Neural cell (in vitro differentiated cells): ENCODE measurements around the gene GHRH.

Experiments
- CTCF ChIP-seq: fragments of 450-650 bp; IDR thresholded peaks from 2 replicates; pipeline ENCODE4 v1.5.1; 2014; ENCODE audit warnings: antibody characterized with exemption, mild to moderate bottlenecking, moderate library complexity; ENCODE audit not compliant: poor library complexity, severe bottlenecking
- EP300 ChIP-seq: fragments of 450-650 bp; conservative IDR thresholded peaks from 2 replicates; pipeline ENCODE4 v1.6.1; 2014; ENCODE audit warnings: antibody characterized with exemption, mild to moderate bottlenecking, moderate library complexity; ENCODE audit not compliant: poor library complexity, severe bottlenecking
- EZH2 ChIP-seq: fragments of 200-600, 300-800 bp; shearing (Covaris generic), sonication (generic); IDR thresholded peaks from 2 replicates; pipeline ENCODE4 v1.6.1; 2014; ENCODE audit warnings: antibody characterized with exemption, low read length, borderline replicate concordance, mild to moderate bottlenecking; ENCODE audit not compliant: insufficient read depth, poor library complexity, severe bottlenecking
- MXI1 ChIP-seq: fragments of 450-650 bp; conservative IDR thresholded peaks from 2 replicates; pipeline ENCODE4 v1.6.1; 2014; ENCODE audit warnings: antibody characterized with exemption, mild to moderate bottlenecking; ENCODE audit not compliant: poor library complexity, severe bottlenecking
- POLR2AphosphoS5 ChIP-seq: IDR thresholded peaks from 2 replicates; pipeline ENCODE4 v1.6.1; 2012
- RAD21 ChIP-seq: fragments of 450-650 bp; conservative IDR thresholded peaks from 2 replicates; pipeline ENCODE4 v1.6.1; 2014; ENCODE audit warnings: antibody characterized with exemption, mild to moderate bottlenecking, moderate library complexity
- REST ChIP-seq: IDR thresholded peaks from 2 replicates; pipeline ENCODE4 v1.6.1; 2012; ENCODE audit warnings: borderline replicate concordance
- TAF1 ChIP-seq: IDR thresholded peaks from 2 replicates; pipeline ENCODE4 v1.6.1; 2012; ENCODE audit warnings: low read depth

DNA sequence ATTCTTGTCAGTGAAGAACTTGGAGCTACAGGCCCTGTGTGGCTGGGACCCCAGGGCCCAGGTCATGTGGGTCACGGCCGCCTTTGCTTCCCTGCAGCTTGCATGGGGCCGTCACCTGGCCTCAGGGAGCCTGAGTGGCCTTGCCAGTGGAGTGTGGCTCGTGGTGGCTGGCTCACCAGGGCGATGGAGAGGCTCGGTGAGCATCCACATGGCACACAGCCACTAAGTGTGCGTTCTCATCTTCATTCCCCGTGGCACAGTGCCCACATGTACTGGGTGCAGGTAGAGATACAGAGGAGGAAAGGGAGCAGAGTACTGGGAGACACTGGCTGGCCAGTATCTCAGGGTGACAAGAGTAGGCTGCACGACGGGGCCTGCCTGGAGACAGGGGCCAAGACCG, 49.3 kb upstream of the GHRH start:
- no peak for TF ChIP-seq CTCF
- no peak for TF ChIP-seq EZH2
- TF ChIP-seq REST: no peak
- no peak for TF ChIP-seq POLR2AphosphoS5
- no peak for TF ChIP-seq RAD21
- no peak for TF ChIP-seq EP300
- TF ChIP-seq MXI1: no peak
- TF ChIP-seq TAF1: no peak
